IMR-90 (cell line): ENCODE results near the gene SIT1. TPM values are rescaled to one million over a fixed set of nuclear protein-coding genes. Genes with fewer than 3 reads are reported as not detected.

Experiments
- ATAC-seq: fragments of 200-7000 bp; cut with Tn5 transposase; 2 replicates; pipeline ENCODE4 v1.9.1; 2020; ENCODE audit warnings: low read depth, mild to moderate bottlenecking, moderate library complexity
- BruUV-seq: library from RNA; stranded (reverse); fragments of 400-500 nt; replicated peaks from 2 replicates; lab custom pipeline; 2021; lab: Mats Ljungman, UMichigan
- CTCF ChIA-PET: fragments of 300-600 bp; formaldehyde crosslinking; extraction: SDS; loops from one replicate; lab custom pipeline; 2021; ENCODE audit warnings: antibody characterized with exemption; lab: Yijun Ruan, JAX
- POLR2A ChIA-PET: fragments of 300-600 bp; sonication (Branson Sonifier 250); formaldehyde crosslinking; loops from one replicate; lab custom pipeline; 2022; ENCODE audit warnings: antibody characterized with exemption; ENCODE audit not compliant: unreplicated experiment; lab: Charles Lee
- DNase-seq: peaks from one replicate; pipeline ENCODE4 v3.0.0; 2013
- H2AFZ ChIP-seq: replicated peaks from 2 replicates; pipeline ENCODE3; 2013; ENCODE audit warnings: low read length, mild to moderate bottlenecking; ENCODE audit not compliant: poor library complexity
- H2AK5ac ChIP-seq: 2 replicates; pipeline ENCODE4 v1.6.1; 2013; ENCODE audit warnings: low read depth, low read length, inconsistent platforms
- H2AK9ac ChIP-seq: replicated peaks from 2 replicates; pipeline ENCODE3; 2013; ENCODE audit warnings: mild to moderate bottlenecking, low read depth, low read length, moderate library complexity; ENCODE audit not compliant: poor library complexity
- H2BK120ac ChIP-seq: 2 replicates; pipeline ENCODE4 v1.6.1; 2013; ENCODE audit warnings: low read depth, low read length, inconsistent platforms
- H2BK15ac ChIP-seq: 3 replicates; pipeline ENCODE4 v1.6.1; 2013; ENCODE audit warnings: low read depth, low read length, inconsistent platforms
- H2BK20ac ChIP-seq: 2 replicates; pipeline ENCODE4 v1.6.1; 2013; ENCODE audit warnings: low read depth, mild to moderate bottlenecking, inconsistent platforms, low read length, moderate library complexity
- H2BK5ac ChIP-seq: 2 replicates; pipeline ENCODE4 v1.6.1; 2013; ENCODE audit warnings: mild to moderate bottlenecking, low read depth, low read length, inconsistent platforms; ENCODE audit not compliant: poor library complexity, severe bottlenecking
- H3K14ac ChIP-seq: replicated peaks from 2 replicates; pipeline ENCODE4 v1.6.1; 2013; ENCODE audit warnings: low read depth, low read length, inconsistent platforms
- H3K18ac ChIP-seq: 2 replicates; pipeline ENCODE4 v1.6.1; 2013; ENCODE audit warnings: low read depth, low read length, control low read depth
- H3K23ac ChIP-seq: 2 replicates; pipeline ENCODE4 v1.6.1; 2013; ENCODE audit warnings: low read depth, low read length, inconsistent platforms
- H3K27ac ChIP-seq: 2 replicates; pipeline ENCODE4 v1.5.1; 2013; ENCODE audit warnings: mild to moderate bottlenecking, control low read depth, low read length; ENCODE audit not compliant: insufficient read depth
- H3K27me3 ChIP-seq: 2 replicates; pipeline ENCODE4 v1.6.1; 2013; ENCODE audit warnings: low read length; ENCODE audit not compliant: control insufficient read depth, insufficient read depth
- H3K36me3 ChIP-seq: 2 replicates; pipeline ENCODE4 v1.6.1; 2013; ENCODE audit warnings: low read length, mixed read lengths; ENCODE audit not compliant: control insufficient read depth, insufficient read depth
- H3K4ac ChIP-seq: 2 replicates; pipeline ENCODE4 v1.6.1; 2013; ENCODE audit warnings: low read depth, low read length, inconsistent platforms
- H3K4me1 ChIP-seq: 2 replicates; pipeline ENCODE4 v1.6.1; 2013; ENCODE audit warnings: low read length, mixed read lengths; ENCODE audit not compliant: control insufficient read depth, insufficient read depth
- H3K4me2 ChIP-seq: 2 replicates; pipeline ENCODE4 v1.6.1; 2013; ENCODE audit warnings: low read depth, mild to moderate bottlenecking, control low read depth, low read length, moderate library complexity
- H3K4me3 ChIP-seq: 2 replicates; pipeline ENCODE4 v1.5.1; 2013; ENCODE audit warnings: low read depth, mild to moderate bottlenecking, control low read depth, low read length, moderate library complexity; ENCODE audit not compliant: insufficient read depth
- H3K56ac ChIP-seq: 2 replicates; pipeline ENCODE4 v1.6.1; 2013; ENCODE audit warnings: low read length, inconsistent platforms; ENCODE audit not compliant: insufficient read depth; ENCODE audit errors: extremely low read depth
- H3K79me1 ChIP-seq, 2 experiments: 2 replicates each; pipeline ENCODE4 v1.6.1; 2013; ENCODE audit warnings: low read length in 2 of 2, inconsistent platforms in 1 of 2, low read depth in 1 of 2
- H3K9ac ChIP-seq: 2 replicates; pipeline ENCODE4 v1.6.1; 2013; ENCODE audit warnings: low read depth, low read length, control low read depth
- H3K9me1 ChIP-seq: 2 replicates; pipeline ENCODE4 v1.6.1; 2013; ENCODE audit warnings: low read length, inconsistent platforms; ENCODE audit not compliant: insufficient read depth
- H3K9me3 ChIP-seq: 2 replicates; pipeline ENCODE4 v1.6.1; 2013; ENCODE audit warnings: low read length; ENCODE audit not compliant: control insufficient read depth, insufficient read depth
- H4K20me1 ChIP-seq: 2 replicates; pipeline ENCODE4 v1.6.1; 2013; ENCODE audit warnings: low read length, inconsistent platforms; ENCODE audit not compliant: insufficient read depth
- H4K5ac ChIP-seq: 2 replicates; pipeline ENCODE4 v1.6.1; 2013; ENCODE audit warnings: mild to moderate bottlenecking, low read depth, low read length, control low read depth
- H4K8ac ChIP-seq, 2 experiments: 2 replicates each; pipeline ENCODE4 v1.6.1; 2013; ENCODE audit warnings: low read depth in 2 of 2, low read length in 2 of 2, control low read depth in 1 of 2, inconsistent platforms in 1 of 2
- H4K91ac ChIP-seq: 2 replicates; pipeline ENCODE4 v1.6.1; 2013; ENCODE audit warnings: low read depth, low read length, inconsistent platforms; ENCODE audit not compliant: insufficient read depth
- BHLHE40 ChIP-seq: fragments of 150-350 bp; IDR thresholded peaks from 2 replicates; pipeline ENCODE4 v1.6.1; 2016; ENCODE audit warnings: mild to moderate bottlenecking, low read depth, low read length
- CEBPB ChIP-seq: IDR thresholded peaks from 2 replicates; pipeline ENCODE4 v1.6.1; 2012; ENCODE audit warnings: low read depth, low read length, improper control_type of control experiment
- CHD1 ChIP-seq: IDR thresholded peaks from 2 replicates; pipeline ENCODE4 v1.6.1; 2012; ENCODE audit warnings: low read depth, low read length, improper control_type of control experiment
- FOS ChIP-seq: fragments of 150-350 bp; IDR thresholded peaks from 2 replicates; pipeline ENCODE4 v1.6.1; 2016; ENCODE audit warnings: low read depth, low read length
- MAFK ChIP-seq: IDR thresholded peaks from 2 replicates; pipeline ENCODE4 v1.6.1; 2012; ENCODE audit warnings: low read depth, low read length, improper control_type of control experiment
- MXI1 ChIP-seq: IDR thresholded peaks from 2 replicates; pipeline ENCODE4 v1.6.1; 2012; ENCODE audit warnings: low read depth, mild to moderate bottlenecking, low read length, moderate library complexity, borderline replicate concordance
- NFE2L2 ChIP-seq: fragments of 150-350 bp; IDR thresholded peaks from 2 replicates; pipeline ENCODE4 v1.6.1; 2016; ENCODE audit warnings: low read depth, mild to moderate bottlenecking, low read length
- RAD21 ChIP-seq: IDR thresholded peaks from 2 replicates; pipeline ENCODE4 v1.6.1; 2012; ENCODE audit warnings: low read length, improper control_type of control experiment
- RFX5 ChIP-seq: IDR thresholded peaks from 2 replicates; pipeline ENCODE4 v1.8.0; 2012; ENCODE audit warnings: low read depth, mild to moderate bottlenecking, low read length, moderate library complexity
- SMC3 ChIP-seq: fragments of 150-350 bp; IDR thresholded peaks from 2 replicates; pipeline ENCODE4 v1.6.1; 2016; ENCODE audit warnings: low read depth, mild to moderate bottlenecking, antibody characterized with exemption, low read length, moderate library complexity
- USF2 ChIP-seq: fragments of 150-350 bp; IDR thresholded peaks from 2 replicates; pipeline ENCODE4 v1.6.1; 2017; ENCODE audit warnings: mild to moderate bottlenecking, antibody characterized with exemption, low read length, low read depth
- WGBS, 2 experiments: methylation state at CpG; one replicate each; pipeline versions ENCODE4 v1.1.5 to v1.1.7; 2013; ENCODE audit warnings: missing lambda C conversion rate in 2 of 2; ENCODE audit not compliant: insufficient read length in 1 of 2; ENCODE audit errors: extremely low coverage in 2 of 2; 5-methylcytosine and 5-hydroxymethylcytosine counted together
- dilution Hi-C: fragments of 300-500 bp; cut with HindIII; formaldehyde crosslinking; loops from one replicate; pipeline ENCODE4 v1.14.3; 2018; ENCODE audit warnings: low sequenced_read_pairs; ENCODE audit not compliant: unreplicated experiment
- in situ Hi-C: fragments of 300-500 bp; cut with MboI; formaldehyde crosslinking; loops from 3 replicates; pipeline ENCODE4 v1.14.3; 2019; ENCODE audit warnings: low sequenced_read_pairs, inconsistent platforms, mixed read lengths
- intact Hi-C: fragments of 100-400 bp; cut with micrococcal nuclease; formaldehyde crosslinking; loops from 2 replicates; pipeline ENCODE4 v1.10.0; 2022
- polyA plus RNA-seq, 3 experiments: library from polyadenylated mRNA; depleted of rRNA; stranded (reverse); fragments of >200 nt; gene quantifications; 2 replicates each; pipeline ENCODE4 v1.2.3, GENCODE V29; 2012; ENCODE audit warnings: low replicate concordance in 1 of 3
- total RNA-seq: library from RNA; depleted of rRNA; stranded (reverse); fragments of >200 nt; gene quantifications from 2 replicates; pipeline ENCODE4 v1.2.3, GENCODE V29; 2012

Gene SIT1
- total and polyA plus RNA-seq, 2 of the 4 experiments (the other 2 are of a cell fraction): not detected

- POLR2A ChIA-PET: no interaction called here
- Histone ChIP-seq H2AK5ac (no peak overlapping the region), H2BK5ac (no peak overlapping the region), H2AK9ac (no peak overlapping the region), H4K20me1 (no peaks in the 10 kb centered on the region), H3K9me3 (peaks cover 2% of the 10 kb centered on the region; the same call in 1 of the 2 replicates), H2BK15ac (no peak overlapping the region), H3K23ac (no peak overlapping the region), H3K36me3 (no peaks in the 10 kb centered on the region), H2BK120ac (no peak overlapping the region), H4K91ac (no peak overlapping the region), H3K9ac (no peak overlapping the region), H4K5ac (no peak overlapping the region), H3K9me1 (no peaks in the 10 kb centered on the region), H3K56ac (no peak overlapping the region), H3K79me1 (no peaks in the 10 kb centered on the region), H3K27ac (no peak overlapping the region), H3K4me3 (no peak overlapping the region), H3K14ac (no peak overlapping the region), H3K4me2 (no peak overlapping the region), H3K18ac (no peak overlapping the region), H3K27me3 (no peaks in the 10 kb centered on the region; the same call in 1 of the 2 replicates), H2AFZ (no peak overlapping the region), H2BK20ac (no peak overlapping the region), H4K8ac (no peak overlapping the region), H3K4ac (no peak overlapping the region), H3K4me1 (no peaks in the 10 kb centered on the region)
- in situ Hi-C loops: no loop called here
- intact Hi-C loops: no loop called here
- BruUV-seq: no TSS peak
- CTCF ChIA-PET: no interaction called here
- WGBS, 2 experiments: no CpG with 5 or more reads among the region's 2 CpGs
- no peak for DNase-seq
- dilution Hi-C loops: no loop called here
- TF ChIP-seq SMC3 (no peak), CHD1 (no peak), FOS (no peak), RFX5 (no peak), USF2 (no peak), RAD21 (no peak), NFE2L2 (no peak), BHLHE40 (no peak), CEBPB (no peak), MXI1 (no peak), MAFK (no peak)
- ATAC-seq: no peak
Observed at GRCh38 chr9:35627575-35627974, 23.2 kb downstream of the SIT1 start.
